Body of pancreas (tissue), 4 donors: ENCODE data around the gene CTNND2. TPM values are rescaled to one million over a fixed set of nuclear protein-coding genes. Genes with fewer than 3 reads are reported as not detected.
"Not testable (repeated sequence)": the region's sequence is repeated elsewhere in the genome, so short reads cannot be mapped to it uniquely, and the experiment has no call there.

Source experiments
- ATAC-seq: fragments of 150-250 bp; one replicate; pipeline ENCODE4 v1.9.1; 2016
- DNase-seq, 4 donors: peaks; one replicate each; pipeline ENCODE4 v3.0.0-alpha.2; 2019
- H3K27ac ChIP-seq, 4 donors: fragments of 200-600 bp; sonication (generic); 1 replicate in 3 of 4; 2 replicates in 1 of 4; pipeline versions ENCODE4 v1.5.1 to v1.6.1; 2016 to 2019; ENCODE audit warnings: mild to moderate bottlenecking in 1 of 4, mixed read lengths in 1 of 4, moderate library complexity in 1 of 4
- H3K27me3 ChIP-seq, 2 donors: fragments of 200-600 bp; sonication (generic); one replicate each; pipeline ENCODE4 v1.6.0; 2016; ENCODE audit warnings: mild to moderate bottlenecking in 1 of 2
- H3K36me3 ChIP-seq, 2 donors: fragments of 200-600 bp; sonication (generic); replicated peaks in 1 of 2; 2 replicates each; pipeline ENCODE4 v1.5.1; 2016; ENCODE audit warnings: low read depth in 2 of 2; ENCODE audit not compliant: insufficient read depth in 1 of 2
- H3K4me1 ChIP-seq: fragments of 200-600 bp; sonication (generic); one replicate; pipeline ENCODE4 v1.6.0; 2016
- H3K4me3 ChIP-seq, 2 donors: fragments of 200-600 bp; sonication (generic); 1 replicate in 1 of 2; 2 replicates in 1 of 2; pipeline ENCODE4 v1.5.1; 2016 to 2019
- H3K9me3 ChIP-seq, 3 donors: fragments of 200-600 bp; sonication (generic); 1 replicate in 2 of 3; 2 replicates in 1 of 3; pipeline ENCODE4 v1.5.1; 2016
- POLR2A ChIP-seq, 3 donors: fragments of 450-650 bp; IDR thresholded peaks; one replicate each; pipeline ENCODE4 v1.6.1; 2016; ENCODE audit warnings: antibody characterized with exemption in 3 of 3, mild to moderate bottlenecking in 2 of 3
- WGBS, 2 donors: methylation state at CpG; one replicate each; pipeline ENCODE4 v1.1.5; 2017; 5-methylcytosine and 5-hydroxymethylcytosine counted together
- intact Hi-C: fragments of 100-400 bp; cut with DNase I; formaldehyde crosslinking; loops from one replicate; pipeline ENCODE4 v1.15.1; 2023
- total RNA-seq, 2 donors: library from RNA; depleted of rRNA; stranded (reverse); fragments of >200 nt; gene quantifications; one replicate each; pipeline ENCODE4 v1.1.0, GENCODE V29; 2016
- TF ChIP-seq, protein P1 (sequence below), 7 experiments: fragments of 450-650 bp in 4 of 7; fragments of 200-600 bp in 3 of 7; sonication (generic) in 3 of 7; IDR thresholded peaks; one replicate each; pipeline ENCODE4 v1.5.1; 2016 to 2019; ENCODE audit warnings: antibody characterized with exemption in 7 of 7

Gene CTNND2
- total RNA-seq, 2 donors from 2014 or later = 21.0 to 82.4 TPM

DNA sequence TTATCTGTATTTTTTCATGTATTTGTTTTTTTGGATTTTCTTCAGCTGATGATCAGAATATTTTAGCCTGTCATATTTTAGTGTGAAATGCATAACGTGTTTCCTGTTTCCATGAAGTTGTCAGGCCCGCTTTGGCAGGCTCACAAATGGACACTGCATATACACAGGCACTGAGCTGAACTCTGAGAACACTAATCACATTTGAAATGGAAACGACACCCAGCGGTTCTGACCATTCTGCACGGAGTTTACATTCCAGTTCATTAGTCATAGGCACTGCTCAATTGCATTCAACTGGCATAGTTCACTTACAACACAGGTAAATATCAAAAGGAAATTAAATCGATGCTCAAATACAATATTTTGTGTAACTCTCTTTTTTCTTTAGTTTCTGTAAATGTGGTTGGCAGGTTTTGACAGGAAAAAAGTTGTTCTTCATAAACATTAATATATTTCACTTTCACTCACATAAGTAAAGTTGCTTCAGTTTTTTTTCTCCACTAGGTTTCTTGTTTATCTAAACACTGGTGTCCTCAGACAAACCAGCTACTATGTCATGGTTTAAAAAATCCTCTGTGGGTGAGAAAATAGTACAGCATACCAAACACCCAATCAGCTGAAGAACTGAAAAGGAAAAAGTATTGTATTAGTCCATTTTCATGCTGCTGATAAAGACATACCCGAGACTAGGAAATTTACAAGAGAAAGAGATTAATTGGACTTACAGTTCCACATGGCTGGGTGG, 584.2 kb downstream of the CTNND2 start:
- 58 to 63% methylated on average over 7 of the region's 7 CpGs for WGBS, 2 donors
- no peak for ATAC-seq
- Histone ChIP-seq H3K4me1 (peaks cover 19% of the 10 kb centered on the region), H3K9me3 (no peaks in the 10 kb centered on the region), H3K36me3 (no peaks in the 10 kb centered on the region), H3K27ac (no peak overlapping the region), H3K4me3 (no peak overlapping the region), H3K27me3 (no peaks in the 10 kb centered on the region)
- TF ChIP-seq, protein P1, sequence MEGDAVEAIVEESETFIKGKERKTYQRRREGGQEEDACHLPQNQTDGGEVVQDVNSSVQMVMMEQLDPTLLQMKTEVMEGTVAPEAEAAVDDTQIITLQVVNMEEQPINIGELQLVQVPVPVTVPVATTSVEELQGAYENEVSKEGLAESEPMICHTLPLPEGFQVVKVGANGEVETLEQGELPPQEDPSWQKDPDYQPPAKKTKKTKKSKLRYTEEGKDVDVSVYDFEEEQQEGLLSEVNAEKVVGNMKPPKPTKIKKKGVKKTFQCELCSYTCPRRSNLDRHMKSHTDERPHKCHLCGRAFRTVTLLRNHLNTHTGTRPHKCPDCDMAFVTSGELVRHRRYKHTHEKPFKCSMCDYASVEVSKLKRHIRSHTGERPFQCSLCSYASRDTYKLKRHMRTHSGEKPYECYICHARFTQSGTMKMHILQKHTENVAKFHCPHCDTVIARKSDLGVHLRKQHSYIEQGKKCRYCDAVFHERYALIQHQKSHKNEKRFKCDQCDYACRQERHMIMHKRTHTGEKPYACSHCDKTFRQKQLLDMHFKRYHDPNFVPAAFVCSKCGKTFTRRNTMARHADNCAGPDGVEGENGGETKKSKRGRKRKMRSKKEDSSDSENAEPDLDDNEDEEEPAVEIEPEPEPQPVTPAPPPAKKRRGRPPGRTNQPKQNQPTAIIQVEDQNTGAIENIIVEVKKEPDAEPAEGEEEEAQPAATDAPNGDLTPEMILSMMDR (IDR thresholded peaks at IDR 0.05) = peak in 1 of 7 experiments; percentile 4
- no peak for TF ChIP-seq POLR2A (IDR thresholded peaks at IDR 0.05)
- DNase-seq = peak in 1 of 4 donors; percentile 8
- intact Hi-C loops = no loop called here

GRCh38 chr5:11313694-11314093, 590.6 kb downstream of the CTNND2 start:
- intact Hi-C loops, ATAC-seq: not testable (repeated sequence)
- WGBS, 2 donors = 76 to 93% methylated on average over 7 of the region's 7 CpGs

DNA sequence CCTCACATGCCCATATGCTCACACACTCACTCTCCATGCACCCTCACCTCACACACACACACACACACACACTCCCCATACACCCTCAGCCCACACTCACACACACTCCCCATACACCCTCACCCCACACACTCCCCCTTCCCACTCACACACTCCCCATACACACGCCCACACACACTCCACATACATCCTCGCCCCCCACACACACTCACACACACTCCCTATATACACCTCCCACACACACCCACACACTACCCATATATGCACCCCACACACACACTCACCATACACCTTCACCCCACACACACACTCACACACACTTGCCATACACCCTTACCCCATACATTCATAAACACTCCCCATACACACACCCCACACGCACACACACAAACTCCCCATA, 592.5 kb downstream of the CTNND2 start:
- intact Hi-C loops = no loop called here
- Histone ChIP-seq H3K4me1 (no peaks in the 10 kb centered on the region), H3K4me3 (no peak overlapping the region), H3K27me3 (no peaks in the 10 kb centered on the region), H3K9me3 (no peaks in the 10 kb centered on the region), H3K27ac (no peak overlapping the region), H3K36me3 (no peaks in the 10 kb centered on the region)
- WGBS, 2 donors = 86 to 96% methylated on average over 3 of the region's 3 CpGs
- TF ChIP-seq POLR2A (IDR thresholded peaks at IDR 0.05) = no peak
- TF ChIP-seq, protein P1 (IDR thresholded peaks at IDR 0.05) = no peak
- DNase-seq = no peak
- no peak for ATAC-seq

More at GRCh38 chr5:11313694-11314093, 590.6 kb downstream of the CTNND2 start:
- not testable (repeated sequence) for H3K27me3 ChIP-seq, H3K4me1 ChIP-seq, H3K9me3 ChIP-seq, H3K4me3 ChIP-seq, H3K27ac ChIP-seq, H3K36me3 ChIP-seq, DNase-seq

DNA sequence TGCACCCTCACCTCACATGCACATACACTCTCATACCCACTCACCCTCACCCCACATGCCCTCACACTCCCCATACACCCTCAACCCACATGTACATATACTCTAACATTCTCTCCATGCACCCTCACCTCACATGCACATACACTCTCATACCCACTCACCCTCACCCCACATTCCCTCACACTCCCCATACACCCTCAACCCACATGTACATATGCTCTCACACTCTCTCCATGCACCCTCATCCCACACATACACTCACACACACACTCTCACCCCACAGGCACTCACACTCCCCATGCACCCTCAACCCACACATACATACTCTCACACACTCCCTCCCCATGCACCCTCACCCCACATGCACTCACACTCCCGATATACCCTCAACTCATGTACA, 593.0 kb downstream of the CTNND2 start:
- Histone ChIP-seq H3K9me3 (no peaks in the 10 kb centered on the region), H3K27me3 (no peaks in the 10 kb centered on the region), H3K27ac (no peak overlapping the region), H3K36me3 (no peaks in the 10 kb centered on the region), H3K4me3 (no peak overlapping the region), H3K4me1 (no peaks in the 10 kb centered on the region)
- whole genome bisulfite sequencing, 2 donors = 88 to 96% methylated on average over 1 of the region's 1 CpG
- intact Hi-C loops = no loop called here
- no peak for TF ChIP-seq POLR2A (IDR thresholded peaks at IDR 0.05)
- TF ChIP-seq, protein P1 (IDR thresholded peaks at IDR 0.05) = no peak
- ATAC-seq = no peak
- DNase-seq = no peak

DNA sequence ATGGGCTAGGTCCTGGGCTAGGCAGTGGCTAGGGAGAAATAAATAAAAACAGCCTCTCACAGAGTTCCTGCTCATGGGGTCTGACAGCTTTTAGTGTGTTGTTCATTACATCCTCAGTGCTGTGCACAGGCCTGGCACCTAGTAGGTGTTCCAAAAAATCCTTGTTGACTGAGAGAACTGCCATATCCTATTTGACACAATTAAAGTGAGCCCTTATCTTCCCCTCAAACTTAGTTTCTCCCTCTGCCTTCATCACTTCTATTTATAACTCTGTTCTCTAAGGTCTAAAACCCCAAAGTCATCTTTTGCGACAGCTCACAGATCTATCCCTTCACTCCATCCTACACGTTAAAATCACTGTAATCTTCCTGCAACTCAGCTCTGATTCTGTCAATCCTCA, 594.1 kb downstream of the CTNND2 start:
- ATAC-seq (no peak), DNase-seq (no peak)
- H3K27ac ChIP-seq = no peak overlapping the region
- TF ChIP-seq, protein P1 (IDR thresholded peaks at IDR 0.05) = no peak
- TF ChIP-seq POLR2A (IDR thresholded peaks at IDR 0.05) = no peak
- H3K4me3 ChIP-seq = no peak overlapping the region
- H3K9me3 ChIP-seq = no peaks in the 10 kb centered on the region
- 88 to 96% methylated on average over 2 of the region's 2 CpGs for WGBS, 2 donors
- no peaks in the 10 kb centered on the region for H3K36me3 ChIP-seq
- H3K4me1 ChIP-seq = no peaks in the 10 kb centered on the region
- H3K27me3 ChIP-seq = no peaks in the 10 kb centered on the region
- intact Hi-C loops = no loop called here
